ENCODE measurements around the gene CPNE8.

Gene CPNE8

GRCh38 chr12:38713294-38713693 is 192.1 kb downstream of the CPNE8 start:
- no peak for DNase-seq

- DNase-seq, result no peak
Measured at GRCh38 chr12:38711054-38711453, 194.3 kb downstream of the CPNE8 start.

GRCh38 chr12:38708466-38708865 is 196.9 kb downstream of the CPNE8 start:
- no peak for DNase-seq

GRCh38 chr12:38707648-38708047 is 197.7 kb downstream of the CPNE8 start:
- no peak for DNase-seq

- DNase-seq, result no peak
Measured at GRCh38 chr12:38697289-38697688, 208.1 kb downstream of the CPNE8 start.

DNA sequence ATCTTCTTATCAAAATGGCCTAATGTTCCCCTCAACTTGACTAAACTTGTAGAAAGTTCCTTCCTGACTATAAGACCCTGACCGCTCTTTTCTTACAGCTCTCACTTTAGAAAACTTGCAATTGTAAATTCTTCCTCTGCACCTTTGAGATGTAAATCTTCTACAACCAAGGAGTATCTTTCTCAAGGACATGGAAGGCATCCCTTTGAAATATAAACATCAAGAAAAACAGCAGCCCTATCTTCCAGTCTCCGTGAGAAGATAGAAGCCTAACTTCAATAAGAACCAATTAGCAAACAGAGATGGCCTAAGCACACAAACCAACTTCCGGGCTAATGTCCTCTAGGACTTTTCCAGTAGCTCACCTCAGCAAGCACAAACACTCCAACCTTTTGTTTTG is 210.3 kb downstream of the CPNE8 start:
- DNase-seq, result no peak

- DNase-seq, result no peak
Measured at GRCh38 chr12:38691164-38691563, 214.2 kb downstream of the CPNE8 start.

- DNase-seq, result no peak
Measured at GRCh38 chr12:38690646-38691045, 214.7 kb downstream of the CPNE8 start.

GRCh38 chr12:38689704-38690103 is 215.7 kb downstream of the CPNE8 start:
- no peak for DNase-seq

GRCh38 chr12:38689195-38689594 is 216.2 kb downstream of the CPNE8 start:
- no peak for DNase-seq

GRCh38 chr12:38682521-38682920 is 222.9 kb downstream of the CPNE8 start:
- DNase-seq, result no peak

GRCh38 chr12:38669530-38669929 is 235.9 kb downstream of the CPNE8 start:
- DNase-seq, result no peak

- no peak for DNase-seq
Measured at GRCh38 chr12:38669081-38669480, 236.3 kb downstream of the CPNE8 start.

- DNase-seq, result no peak
Measured at GRCh38 chr12:38666425-38666824, 239.0 kb downstream of the CPNE8 start.

DNA sequence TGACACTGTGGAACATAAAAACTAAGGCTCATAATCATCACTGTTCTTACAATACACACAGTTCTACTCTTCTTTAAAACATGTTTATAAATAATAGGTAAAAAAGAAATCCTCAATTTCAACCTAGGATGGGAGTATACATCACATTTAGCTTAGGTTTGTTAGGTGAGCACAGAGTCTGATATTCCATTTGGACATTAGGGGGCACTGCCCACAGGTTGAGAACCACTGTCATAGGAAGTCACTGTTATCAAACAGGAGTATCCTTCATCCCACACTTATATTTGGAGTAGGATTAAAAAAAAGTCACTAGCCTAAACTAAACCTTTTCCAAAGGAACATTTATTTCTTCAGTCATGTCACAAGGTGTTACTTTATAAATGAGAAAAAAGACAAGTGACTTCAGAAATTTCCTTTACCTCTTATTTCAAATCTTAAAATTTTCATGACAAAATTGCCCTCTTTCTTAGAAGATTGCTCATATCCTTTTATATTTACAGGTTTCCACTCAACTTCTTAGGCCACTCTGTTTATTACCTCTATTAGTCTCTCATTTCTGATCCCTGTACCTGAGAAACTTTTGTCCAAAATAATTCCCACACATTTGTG is 240.6 kb downstream of the CPNE8 start:
- DNase-seq, result no peak

DNA sequence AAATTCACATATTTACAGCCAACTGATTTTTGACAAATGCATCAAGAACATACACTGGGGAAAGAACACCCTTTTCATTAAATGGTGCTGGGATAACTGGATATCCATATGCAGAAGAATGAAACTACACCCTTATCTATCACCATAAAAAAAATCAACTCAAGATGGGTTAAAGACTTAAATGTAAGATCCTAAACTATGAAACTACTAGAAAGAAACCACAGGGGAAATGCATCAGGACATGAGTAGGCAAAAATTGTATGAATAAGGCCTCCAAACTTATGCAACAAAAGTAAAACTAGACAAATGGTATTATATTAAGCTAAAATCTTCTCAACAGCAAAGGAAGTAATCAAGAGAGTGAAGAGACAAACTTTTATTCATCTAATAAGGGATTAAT is 242.6 kb downstream of the CPNE8 start:
- DNase-seq, result no peak

DNA sequence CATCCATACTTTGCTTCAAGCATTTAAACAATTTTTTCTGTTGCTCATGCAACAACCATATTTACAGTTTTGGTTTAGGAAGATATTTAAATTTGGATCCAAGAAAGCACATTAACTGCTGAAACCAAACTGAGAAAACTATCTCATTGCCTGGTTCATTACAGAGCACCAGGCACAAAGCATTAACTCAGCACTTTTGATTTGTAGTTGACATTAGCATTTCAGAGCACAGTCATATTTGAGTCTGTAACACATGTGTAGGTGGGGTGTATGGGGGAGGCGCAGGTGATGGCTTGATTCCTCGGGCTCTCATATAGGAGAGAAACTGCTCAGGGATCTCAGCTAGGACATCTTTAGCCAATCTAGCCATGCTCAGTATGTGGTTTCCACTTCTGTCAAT is 251.7 kb downstream of the CPNE8 start:
- no peak for DNase-seq

DNA sequence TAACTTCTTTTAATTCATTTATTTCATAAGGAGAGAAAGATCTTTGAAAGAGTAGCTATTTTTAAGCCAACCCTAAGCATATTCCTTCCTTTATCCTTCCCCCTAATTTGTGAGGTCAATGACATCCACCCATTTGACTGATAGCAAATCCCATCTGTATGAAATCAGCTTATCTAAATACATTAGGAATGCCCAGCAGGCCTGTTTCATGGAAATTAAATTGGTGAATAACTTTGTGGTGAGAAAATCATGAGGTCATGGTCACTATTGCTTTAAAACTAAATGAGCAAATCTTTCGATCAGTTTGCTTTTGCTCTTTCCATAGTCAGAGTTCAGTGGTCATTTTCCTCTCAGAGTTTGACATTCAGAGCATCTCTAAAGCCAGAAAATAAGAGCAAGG is 256.6 kb downstream of the CPNE8 start:
- no peak for DNase-seq

- DNase-seq, result no peak
Measured at GRCh38 chr12:38646146-38646545, 259.2 kb downstream of the CPNE8 start.

DNA sequence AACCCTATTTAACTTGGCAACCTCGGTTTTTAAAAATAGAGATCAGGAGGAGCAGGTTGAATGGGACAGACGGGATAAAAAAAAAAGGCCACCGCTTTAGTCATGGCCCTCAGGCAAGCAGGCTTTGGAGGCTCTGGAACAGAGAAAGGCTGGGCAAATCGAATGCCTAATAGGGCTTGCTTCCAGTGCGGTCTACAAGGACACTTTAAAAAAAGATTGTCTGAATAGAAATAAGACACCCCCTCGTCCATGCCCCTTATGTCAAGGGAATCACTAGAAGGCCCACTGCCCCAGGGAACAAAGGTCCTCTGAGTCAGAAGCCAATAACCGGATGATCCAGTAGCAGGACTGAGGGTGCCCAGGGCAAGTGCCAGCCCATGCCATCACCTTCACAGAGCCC is 265.8 kb downstream of the CPNE8 start:
- no peak for DNase-seq

- no peak for DNase-seq
Measured at GRCh38 chr12:38638401-38638800, 267.0 kb downstream of the CPNE8 start.

DNA sequence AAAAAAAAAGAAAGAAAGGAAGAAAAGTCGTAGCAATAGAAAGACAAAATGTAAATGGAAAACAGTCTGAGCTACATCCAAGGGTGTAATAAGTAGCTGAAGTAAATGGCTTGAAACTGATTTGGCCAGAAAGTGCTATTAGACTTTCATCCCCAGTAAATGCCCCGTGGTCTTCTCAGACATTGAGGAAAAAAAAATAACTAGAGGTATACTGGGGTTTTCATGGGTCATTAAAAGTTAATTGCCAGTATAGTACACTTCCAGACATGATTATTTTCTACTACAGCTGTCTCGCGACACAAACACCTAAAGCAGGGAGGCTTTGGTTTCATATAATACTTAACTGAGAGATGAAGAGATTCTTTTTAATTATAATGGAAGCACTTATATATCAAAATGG is 271.9 kb downstream of the CPNE8 start:
- no peak for DNase-seq

- no peak for DNase-seq
Measured at GRCh38 chr12:38629064-38629463, 276.3 kb downstream of the CPNE8 start.

DNA sequence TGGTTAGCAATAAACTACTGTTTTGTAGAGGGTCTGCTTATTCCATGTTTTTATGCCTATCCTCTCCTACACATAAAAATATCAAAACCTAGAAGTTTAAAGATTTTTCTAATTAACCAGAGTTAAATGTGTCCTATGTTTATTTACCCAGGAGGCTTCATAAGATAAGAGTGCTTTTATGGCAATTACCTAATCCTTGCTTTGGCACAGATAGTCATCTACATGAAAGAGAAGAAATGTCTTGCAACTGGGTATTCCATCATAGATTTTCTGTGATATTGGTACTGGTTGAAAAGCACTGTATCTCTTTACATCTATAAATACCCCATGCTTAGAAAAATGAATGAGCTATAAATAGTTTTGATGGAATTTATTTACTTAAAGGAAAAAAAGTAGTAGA is 277.1 kb downstream of the CPNE8 start:
- no peak for DNase-seq

GRCh38 chr12:38625306-38625705 is 280.1 kb downstream of the CPNE8 start:
- no peak for DNase-seq

GRCh38 chr12:38614171-38614570 is 291.2 kb downstream of the CPNE8 start:
- no peak for DNase-seq
